ENCODE results near the gene LRRC34.

- TF ChIP-seq CTCF (conservative IDR thresholded peaks at IDR 0.05; ENCODE audit: low read depth, low read length) (no peak), EZH2 (IDR thresholded peaks at IDR 0.05; ENCODE audit: borderline replicate concordance, low read depth, low read length, poor library complexity, severe bottlenecking) (no peak)
Observed at GRCh38 chr3:169774186-169774585, 38.5 kb downstream of the LRRC34 start.

Measured in A673 (cell line).